ENCODE measurements around the gene DPY19L1.
A peak's percentile ranks its signal among the peaks of the same experiment; 100 is the strongest.
"Not testable (repeated sequence)": the region's sequence is repeated elsewhere in the genome, so short reads cannot be mapped to it uniquely, and the experiment has no call there.

Gene DPY19L1

DNA sequence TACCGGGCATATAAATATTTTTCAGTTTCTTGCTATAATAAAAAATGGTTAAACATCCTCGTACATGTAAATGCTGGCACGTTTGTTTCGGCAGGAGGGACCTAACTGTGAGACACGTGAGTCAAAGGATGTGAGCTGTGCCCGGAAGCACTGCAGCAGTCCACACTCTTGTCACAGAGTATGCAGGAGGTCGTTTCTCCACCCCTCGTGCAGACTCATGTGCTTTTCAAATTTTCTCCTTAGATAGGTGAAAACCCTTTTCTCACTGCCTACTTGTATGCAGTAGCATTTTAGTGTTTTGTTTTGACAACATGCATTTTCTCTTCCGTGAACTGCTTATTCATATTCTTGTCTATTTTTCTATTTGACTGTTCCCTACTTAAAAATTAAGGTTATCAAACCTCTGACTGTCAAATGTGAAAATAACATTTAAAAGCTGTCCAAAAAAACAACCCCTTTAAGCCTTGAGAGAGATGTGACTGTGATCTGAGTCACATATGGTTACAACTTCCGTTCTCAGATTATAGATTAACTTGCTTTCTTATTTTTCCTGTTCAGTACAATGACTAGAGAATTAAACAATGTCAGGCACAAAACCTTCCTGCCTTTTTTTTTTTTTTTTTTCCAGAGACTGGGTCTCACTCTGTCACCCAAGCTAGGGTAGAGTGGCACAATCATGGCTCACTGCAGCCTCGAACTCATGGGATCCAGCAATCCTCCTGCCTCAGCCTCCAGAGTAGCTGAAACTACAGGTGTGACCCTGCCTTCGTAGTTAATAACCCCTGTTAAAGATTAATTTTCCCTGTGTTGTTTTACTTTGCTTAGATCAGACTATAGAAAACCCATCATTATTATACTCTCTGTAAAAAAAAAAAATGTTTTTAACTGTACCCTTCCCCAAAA lies 45.1 kb downstream of the DPY19L1 start:
- DNase-seq (ENCODE audit: low read depth in 2 of 2) = no peak

GRCh38 chr7:34988442-34989125 lies 48.7 kb downstream of the DPY19L1 start:
- not testable (repeated sequence) for DNase-seq (ENCODE audit: low read depth in 2 of 2)

GRCh38 chr7:34985155-34985554 lies 52.1 kb downstream of the DPY19L1 start:
- not testable (repeated sequence) for DNase-seq (ENCODE audit: low read depth in 2 of 2)

DNA sequence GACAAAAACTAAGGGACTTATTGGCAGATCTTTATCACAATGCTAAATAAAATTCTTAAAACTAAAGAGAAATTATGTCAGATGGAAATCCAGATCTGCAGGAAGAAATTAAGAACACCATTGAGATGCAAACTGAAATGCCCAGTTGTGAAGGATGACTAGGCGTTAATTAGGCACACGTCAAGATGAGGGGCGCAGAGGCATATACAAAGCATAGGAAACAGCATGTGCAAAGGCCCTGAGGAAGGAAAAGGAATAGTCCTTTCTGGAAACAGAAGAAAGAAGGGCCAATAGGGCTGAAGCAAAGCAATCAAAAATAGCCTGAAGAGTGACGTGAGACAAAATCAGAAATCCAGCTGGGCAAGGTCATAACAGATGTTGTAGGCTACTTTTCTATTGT lies 53.1 kb downstream of the DPY19L1 start:
- DNase-seq (ENCODE audit: low read depth in 2 of 2) = not testable (repeated sequence)

DNA sequence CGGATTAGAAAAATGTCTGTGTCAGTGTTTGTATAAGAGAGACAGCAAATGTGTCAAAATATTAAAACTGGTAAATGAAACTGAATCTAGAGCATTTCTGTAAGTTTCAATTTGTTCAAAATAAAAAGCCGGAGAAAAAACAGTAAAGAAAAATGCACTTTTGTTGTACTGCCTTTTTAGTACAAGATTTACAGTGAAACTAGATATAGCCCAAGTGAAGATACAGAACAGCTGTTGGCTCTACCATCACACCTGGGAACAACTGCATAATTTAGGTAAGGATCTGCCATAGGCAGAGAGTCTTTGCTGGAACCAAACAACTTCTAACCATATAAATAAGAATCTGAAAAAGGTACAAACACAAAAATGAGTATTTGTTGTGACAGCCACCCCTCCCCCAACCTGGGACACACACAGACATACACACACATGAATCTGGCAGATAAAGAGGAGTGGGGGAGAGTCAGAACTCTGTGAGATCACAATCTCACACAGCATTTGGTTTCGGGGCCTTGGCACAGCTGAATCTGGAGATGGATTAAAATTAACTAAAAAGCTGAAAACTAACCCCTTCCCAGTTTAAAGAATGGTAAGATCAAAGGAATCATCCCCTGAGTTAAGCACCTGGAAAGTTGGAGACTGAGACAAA lies 54.8 kb downstream of the DPY19L1 start:
- DNase-seq (ENCODE audit: low read depth in 2 of 2) = no peak

GRCh38 chr7:34979124-34979523 lies 58.2 kb downstream of the DPY19L1 start:
- DNase-seq (ENCODE audit: low read depth in 2 of 2) = not testable (repeated sequence)

GRCh38 chr7:34973400-34973760 lies 63.9 kb downstream of the DPY19L1 start:
- DNase-seq (ENCODE audit: low read depth in 2 of 2) = no peak

GRCh38 chr7:34972739-34973399 lies 64.4 kb downstream of the DPY19L1 start:
- not testable (repeated sequence) for DNase-seq (ENCODE audit: low read depth in 2 of 2)

GRCh38 chr7:34967818-34968217 lies 69.5 kb downstream of the DPY19L1 start:
- DNase-seq (ENCODE audit: low read depth in 2 of 2) = not testable (repeated sequence)

- not testable (repeated sequence) for DNase-seq (ENCODE audit: low read depth in 2 of 2)
Observed at GRCh38 chr7:34966504-34966903, 70.8 kb downstream of the DPY19L1 start.

- DNase-seq (ENCODE audit: low read depth in 2 of 2) = no peak
Observed at GRCh38 chr7:34958021-34958420, 79.3 kb downstream of the DPY19L1 start.

DNA sequence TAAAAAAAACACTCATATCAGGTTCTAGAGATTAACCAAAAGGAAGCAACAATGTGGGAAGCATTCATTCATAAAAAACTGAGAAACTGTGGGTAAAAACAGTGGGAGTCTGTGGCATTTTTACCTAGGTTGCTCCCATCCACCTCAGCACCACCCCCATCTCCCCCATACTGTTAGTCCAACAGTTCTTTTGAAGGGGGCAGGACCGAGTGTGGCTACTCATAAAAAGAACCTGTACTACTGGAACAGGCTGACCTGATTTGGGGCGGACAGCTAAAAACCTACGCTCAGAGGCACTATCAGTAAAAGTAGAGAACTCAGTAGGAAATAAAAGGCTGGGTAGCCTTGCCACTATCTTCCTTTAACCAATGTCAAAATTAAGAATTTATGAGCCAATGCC lies 84.5 kb downstream of the DPY19L1 start:
- no peak for DNase-seq (ENCODE audit: low read depth in 2 of 2)

GRCh38 chr7:34949361-34949760 lies 87.9 kb downstream of the DPY19L1 start:
- DNase-seq (ENCODE audit: low read depth in 2 of 2) = peak; percentile 17 to 28

- DNase-seq (ENCODE audit: low read depth in 2 of 2) = not testable (repeated sequence)
Observed at GRCh38 chr7:34947427-34947826, 89.9 kb downstream of the DPY19L1 start.

DNA sequence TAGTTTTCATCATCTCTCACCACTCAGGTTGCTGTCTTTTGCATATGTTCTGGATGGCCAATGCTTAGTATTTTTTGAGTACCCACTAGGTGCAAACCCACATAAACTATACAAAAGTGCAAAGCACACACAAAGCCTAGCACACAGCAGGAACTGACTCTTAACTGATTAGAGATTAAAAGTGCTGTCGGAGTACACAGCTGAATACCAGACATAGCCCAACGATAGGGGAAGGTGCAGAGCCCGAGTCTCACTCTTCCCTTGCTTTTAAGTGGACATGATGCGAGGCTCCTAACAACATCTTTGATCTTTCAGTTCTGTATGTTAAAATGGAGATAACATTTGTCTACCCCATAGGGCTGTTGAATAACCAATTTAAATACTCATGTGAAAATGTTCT lies 90.8 kb downstream of the DPY19L1 start:
- no peak for DNase-seq (ENCODE audit: low read depth in 2 of 2)

GRCh38 chr7:34945894-34946477 lies 91.3 kb downstream of the DPY19L1 start:
- not testable (repeated sequence) for DNase-seq (ENCODE audit: low read depth in 2 of 2)

DNA sequence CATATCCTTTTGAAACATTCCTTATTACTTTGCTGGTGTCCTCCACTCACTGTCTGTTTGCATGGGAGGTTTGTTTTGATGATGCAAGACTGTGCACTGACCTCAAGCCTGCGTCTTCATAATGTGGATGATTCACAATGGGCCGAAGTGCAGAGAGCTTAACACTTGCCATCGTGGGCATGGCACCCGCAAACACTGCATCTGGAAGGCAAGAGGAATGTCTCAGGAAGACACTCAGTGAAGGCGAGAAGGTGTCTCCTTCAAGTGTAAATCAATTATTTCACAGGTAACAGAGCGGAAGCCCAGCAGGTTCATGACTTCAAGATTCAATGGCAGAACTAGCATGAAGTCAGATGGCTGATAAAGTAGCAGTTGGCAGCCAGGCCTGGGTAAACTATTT lies 98.1 kb downstream of the DPY19L1 start:
- no peak for DNase-seq (ENCODE audit: low read depth in 2 of 2)

DNA sequence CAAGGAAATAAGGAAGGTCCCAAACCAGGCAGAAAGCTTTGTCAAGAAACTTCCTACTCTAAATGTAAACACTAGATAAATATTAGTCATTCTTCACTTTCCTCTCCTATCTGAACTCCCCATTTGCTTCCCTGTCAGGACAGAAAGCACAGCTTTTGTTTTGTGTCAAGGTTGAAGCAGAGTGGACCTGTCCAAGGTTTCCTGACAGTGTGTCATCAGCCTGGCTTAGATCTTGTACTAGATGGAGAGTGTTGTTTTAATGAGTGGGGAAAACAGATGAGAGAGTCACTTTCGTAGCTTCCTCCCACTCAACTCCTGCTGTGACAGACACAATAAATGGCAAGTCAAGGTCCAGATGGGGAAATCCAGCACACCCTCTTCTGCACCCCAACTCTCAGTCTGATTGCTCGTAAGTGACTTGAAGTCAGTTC lies 101.5 kb downstream of the DPY19L1 start:
- not testable (repeated sequence) for DNase-seq (ENCODE audit: low read depth in 2 of 2)

DNA sequence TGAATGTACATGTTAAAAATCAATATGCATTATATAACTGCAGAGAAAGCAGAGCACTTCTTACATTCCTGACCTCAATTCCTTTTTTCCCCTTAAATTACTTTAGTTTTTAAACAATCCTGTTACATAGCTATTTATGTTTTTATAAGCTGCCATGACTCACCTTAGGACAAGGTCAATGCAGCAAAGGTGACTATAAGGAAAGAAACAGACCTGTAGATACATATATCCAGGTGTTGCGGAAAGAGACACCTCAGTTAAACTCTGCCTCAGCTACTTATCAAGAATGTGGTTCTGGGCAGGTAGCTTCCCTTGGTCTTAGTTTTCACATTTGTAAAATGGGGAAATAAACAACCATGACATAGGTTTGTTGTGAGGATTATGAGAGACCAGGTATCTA lies 105.5 kb downstream of the DPY19L1 start:
- no peak for DNase-seq (ENCODE audit: low read depth in 2 of 2)

DNA sequence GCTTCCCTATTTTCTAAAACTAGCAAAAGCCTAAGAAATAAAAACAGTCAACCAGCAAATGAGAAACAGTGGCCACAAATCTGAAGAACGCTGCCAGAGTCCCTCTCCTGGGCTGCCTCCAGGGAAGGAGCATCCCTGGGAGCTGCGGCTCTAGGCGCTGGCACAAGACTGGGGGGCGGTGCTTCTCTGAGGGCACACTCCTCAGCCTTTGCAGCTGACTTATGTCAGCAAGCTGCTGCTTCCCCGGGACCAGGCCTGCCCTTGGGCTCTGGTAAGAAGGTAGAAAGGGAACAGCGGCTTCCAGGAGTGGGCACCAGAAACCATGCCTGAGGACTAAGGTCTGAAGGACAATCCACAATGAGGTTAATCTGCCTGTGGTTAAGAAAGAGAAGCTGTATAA lies 107.5 kb downstream of the DPY19L1 start:
- DNase-seq (ENCODE audit: low read depth in 2 of 2) = not testable (repeated sequence)

DNA sequence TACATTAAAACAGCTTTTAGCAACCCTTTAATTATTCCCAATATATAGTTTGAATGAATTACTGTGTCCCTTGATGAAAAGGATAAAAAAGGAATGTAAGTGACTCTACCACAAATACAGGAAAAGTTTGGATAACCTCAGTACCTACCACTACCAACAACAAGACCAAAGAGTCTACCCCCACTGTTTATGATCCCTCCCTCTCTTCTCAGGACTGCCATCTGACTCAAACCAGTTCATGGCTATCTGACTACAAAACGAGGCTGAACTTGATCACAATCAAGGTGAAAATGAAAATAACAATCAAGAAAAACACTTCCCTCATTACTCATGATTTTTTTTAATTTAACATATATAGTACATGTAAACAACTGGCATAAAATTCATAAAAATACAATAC lies 108.7 kb downstream of the DPY19L1 start:
- DNase-seq (ENCODE audit: low read depth in 2 of 2) = no peak

GRCh38 chr7:34928052-34928451 lies 109.2 kb downstream of the DPY19L1 start:
- no peak for DNase-seq (ENCODE audit: low read depth in 2 of 2)
